OCI-LY1 (cell line): ENCODE measurements around the gene PFN3.
"Not testable (repeated sequence)": the region's sequence is repeated elsewhere in the genome, so short reads cannot be mapped to it uniquely, and the experiment has no call there.

ENCODE experiments used
- H2AFZ ChIP-seq: fragments of 200-600 bp; sonication (generic), shearing (Covaris generic); 2 replicates; pipeline ENCODE4 v1.6.0; 2014; ENCODE audit warnings: antibody characterized with exemption, mild to moderate bottlenecking, low read length
- H3F3A ChIP-seq: fragments of 200-600 bp; sonication (generic), shearing (Covaris generic); 2 replicates; pipeline ENCODE4 v1.6.0; 2014; ENCODE audit warnings: mild to moderate bottlenecking, antibody characterized with exemption, low read length, moderate library complexity; ENCODE audit not compliant: insufficient read depth
- H3K27ac ChIP-seq: fragments of 200-600 bp; sonication (generic); 2 replicates; pipeline ENCODE4 v1.5.1; 2014; ENCODE audit warnings: low read length, mixed run types, mild to moderate bottlenecking, low read depth; ENCODE audit not compliant: poor library complexity, severe bottlenecking
- H3K27me3 ChIP-seq: fragments of 200-600 bp; sonication (generic); 2 replicates; pipeline ENCODE4 v1.6.0; 2014; ENCODE audit warnings: antibody characterized with exemption, mild to moderate bottlenecking, low read length, moderate library complexity; ENCODE audit not compliant: insufficient read depth
- H3K36me3 ChIP-seq: fragments of 200-600 bp; sonication (generic); 2 replicates; pipeline ENCODE4 v1.6.1; 2014; ENCODE audit warnings: mild to moderate bottlenecking, antibody characterized with exemption, low read length, moderate library complexity, mixed read lengths; ENCODE audit not compliant: insufficient read depth
- H3K4me1 ChIP-seq: fragments of 200-600 bp; sonication (generic); 2 replicates; pipeline ENCODE4 v1.5.1; 2014; ENCODE audit warnings: mild to moderate bottlenecking, low read length, moderate library complexity; ENCODE audit not compliant: insufficient read depth, severe bottlenecking
- H3K4me2 ChIP-seq: fragments of 200-600 bp; sonication (generic), shearing (Covaris generic); 2 replicates; pipeline ENCODE4 v1.6.1; 2014; ENCODE audit warnings: low read length
- H3K4me3 ChIP-seq: fragments of 200-600 bp; sonication (generic); 2 replicates; pipeline ENCODE4 v1.5.1; 2014; ENCODE audit warnings: low read length, low read depth, mild to moderate bottlenecking, mixed read lengths; ENCODE audit not compliant: poor library complexity, severe bottlenecking
- H3K79me2 ChIP-seq: fragments of 200-600 bp; shearing (Covaris generic); 2 replicates; pipeline ENCODE4 v1.6.1; 2016; ENCODE audit warnings: mixed run types, low read length, mixed read lengths; ENCODE audit not compliant: insufficient read depth
- H3K9ac ChIP-seq: fragments of 200-600 bp; sonication (generic), shearing (Covaris generic); 2 replicates; pipeline ENCODE4 v1.6.1; 2014; ENCODE audit warnings: mild to moderate bottlenecking, low read length, mixed read lengths
- H3K9me2 ChIP-seq: fragments of 200-600 bp; sonication (generic), shearing (Covaris generic); 2 replicates; pipeline ENCODE4 v1.6.1; 2014; ENCODE audit warnings: low read depth, mild to moderate bottlenecking, low read length, mixed read lengths
- H3K9me3 ChIP-seq: fragments of 200-600 bp; shearing (Covaris generic); 2 replicates; pipeline ENCODE4 v1.6.1; 2014; ENCODE audit warnings: low read length, mixed read lengths
- H4K20me1 ChIP-seq: fragments of 200-600 bp; sonication (generic), shearing (Covaris generic); 2 replicates; pipeline ENCODE4 v1.6.0; 2016; ENCODE audit warnings: mild to moderate bottlenecking, low read length; ENCODE audit not compliant: insufficient read depth
- EZH2 ChIP-seq: fragments of 200-600 bp; sonication (generic), shearing (Covaris generic); IDR thresholded peaks from 2 replicates; pipeline ENCODE4 v1.8.0; 2017; ENCODE audit warnings: borderline replicate concordance, mixed run types, mild to moderate bottlenecking, antibody characterized with exemption, low read length, moderate library complexity, mixed read lengths
- TF ChIP-seq, protein P1 (sequence below): fragments of 200-600 bp; sonication (generic), shearing (Covaris generic); IDR thresholded peaks from 2 replicates; pipeline ENCODE4 v1.5.1; 2017; ENCODE audit warnings: mild to moderate bottlenecking, antibody characterized with exemption, low read length, moderate library complexity, mixed read lengths

The PFN3 gene

GRCh38 chr5:177361418-177362291 is 38.8 kb downstream of the PFN3 start:
- Histone ChIP-seq H3K4me3 (peak overlapping the region; percentile 63), H3K27me3 (no peaks in the 10 kb centered on the region), H3K27ac (peak overlapping the region; percentile 90), H3F3A (no peaks in the 10 kb centered on the region), H2AFZ (no peak overlapping the region), H3K36me3 (no peaks in the 10 kb centered on the region), H3K4me1 (peaks cover 64% of the 10 kb centered on the region), H3K9me3 (no peaks in the 10 kb centered on the region), H4K20me1 (no peaks in the 10 kb centered on the region), H3K9me2 (no peaks in the 10 kb centered on the region), H3K4me2 (peak overlapping the region; percentile 80), H3K9ac (peak overlapping the region; percentile 69; the same call in 1 of the 2 replicates), H3K79me2 (no peaks in the 10 kb centered on the region)
- TF ChIP-seq EZH2 = no peak
- TF ChIP-seq, protein P1, sequence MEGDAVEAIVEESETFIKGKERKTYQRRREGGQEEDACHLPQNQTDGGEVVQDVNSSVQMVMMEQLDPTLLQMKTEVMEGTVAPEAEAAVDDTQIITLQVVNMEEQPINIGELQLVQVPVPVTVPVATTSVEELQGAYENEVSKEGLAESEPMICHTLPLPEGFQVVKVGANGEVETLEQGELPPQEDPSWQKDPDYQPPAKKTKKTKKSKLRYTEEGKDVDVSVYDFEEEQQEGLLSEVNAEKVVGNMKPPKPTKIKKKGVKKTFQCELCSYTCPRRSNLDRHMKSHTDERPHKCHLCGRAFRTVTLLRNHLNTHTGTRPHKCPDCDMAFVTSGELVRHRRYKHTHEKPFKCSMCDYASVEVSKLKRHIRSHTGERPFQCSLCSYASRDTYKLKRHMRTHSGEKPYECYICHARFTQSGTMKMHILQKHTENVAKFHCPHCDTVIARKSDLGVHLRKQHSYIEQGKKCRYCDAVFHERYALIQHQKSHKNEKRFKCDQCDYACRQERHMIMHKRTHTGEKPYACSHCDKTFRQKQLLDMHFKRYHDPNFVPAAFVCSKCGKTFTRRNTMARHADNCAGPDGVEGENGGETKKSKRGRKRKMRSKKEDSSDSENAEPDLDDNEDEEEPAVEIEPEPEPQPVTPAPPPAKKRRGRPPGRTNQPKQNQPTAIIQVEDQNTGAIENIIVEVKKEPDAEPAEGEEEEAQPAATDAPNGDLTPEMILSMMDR = 0 out of 2 replicates have a peak, but pooled peaks have one; percentile 3

- H3K4me1 ChIP-seq = peaks cover 69% of the 10 kb centered on the region
- H3K79me2 ChIP-seq, H2AFZ ChIP-seq, H3K9me2 ChIP-seq, H3F3A ChIP-seq, H3K9ac ChIP-seq, H3K4me2 ChIP-seq, H3K27me3 ChIP-seq, H3K36me3 ChIP-seq, H3K9me3 ChIP-seq, H3K4me3 ChIP-seq, H4K20me1 ChIP-seq: not testable (repeated sequence)
- peak overlapping the region; percentile 90 for H3K27ac ChIP-seq
These were observed 39.7 kb downstream of the PFN3 start for GRCh38 chr5:177360740-177361139.

DNA sequence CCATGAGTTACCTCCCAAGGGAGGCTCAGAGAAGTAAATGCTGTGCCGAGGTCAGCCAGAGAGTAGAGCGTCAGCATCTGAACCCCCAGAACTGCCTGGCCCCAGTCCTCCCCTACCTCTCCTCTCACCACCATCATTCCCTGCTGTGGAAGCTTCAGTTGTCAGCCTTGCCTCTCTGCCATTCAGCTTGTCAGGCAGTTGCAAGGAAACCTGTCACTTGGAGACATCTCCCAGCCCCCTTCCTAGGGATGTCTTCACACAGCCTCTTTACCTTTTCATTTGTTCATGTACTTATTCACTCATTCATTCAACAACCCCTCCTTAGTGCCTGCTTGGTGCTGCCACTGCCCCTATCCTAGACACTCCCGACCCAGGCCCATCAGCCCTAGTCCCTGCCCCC is 40.6 kb downstream of the PFN3 start:
- Histone ChIP-seq H2AFZ (no peak overlapping the region), H3K4me2 (peak overlapping the region; percentile 81; the same call in 1 of the 2 replicates), H3F3A (no peaks in the 10 kb centered on the region), H3K27ac (peak overlapping the region; percentile 84), H3K9me3 (no peaks in the 10 kb centered on the region), H4K20me1 (no peaks in the 10 kb centered on the region), H3K4me3 (peak overlapping the region; percentile 70), H3K9ac (peak overlapping the region; percentile 13; the same call in 1 of the 2 replicates), H3K79me2 (no peaks in the 10 kb centered on the region), H3K27me3 (no peaks in the 10 kb centered on the region), H3K9me2 (no peaks in the 10 kb centered on the region), H3K36me3 (no peaks in the 10 kb centered on the region), H3K4me1 (peaks cover 69% of the 10 kb centered on the region)
- no peak for TF ChIP-seq EZH2
- TF ChIP-seq, protein P1 = no peak
